Measurements from ENCODE around the gene EXOC6B. TPM values are rescaled to one million over a fixed set of nuclear protein-coding genes. Genes with fewer than 3 reads are reported as not detected.

EXOC6B gene
- total RNA-seq, 2 donors from 2014 or later = 16.6 to 36.6 TPM

- TF ChIP-seq POLR2A (IDR thresholded peaks at IDR 0.05) (no peak), POLR2AphosphoS5 (IDR thresholded peaks at IDR 0.05) (no peak), CTCF (IDR thresholded peaks at IDR 0.05) (no peak)
- DNase-seq (ENCODE audit: low spot score) = no peak
- intact Hi-C loops (cut with DNase I) = no loop called here
- no peak overlapping the region for H3K27ac ChIP-seq
- H3K4me1 ChIP-seq (replicated peaks) = no peaks in the 10 kb centered on the region
- H3K4me3 ChIP-seq = no peak overlapping the region
- no peaks in the 10 kb centered on the region for H3K9me3 ChIP-seq
- no peaks in the 10 kb centered on the region for H3K36me3 ChIP-seq
- H3K27me3 ChIP-seq (replicated peaks; ENCODE audit: insufficient read depth) = no peaks in the 10 kb centered on the region
These were observed 29.1 kb downstream of the EXOC6B start for GRCh38 chr2:72796766-72797165.

GRCh38 chr2:72794572-72794971, 31.3 kb downstream of the EXOC6B start:
- no peaks in the 10 kb centered on the region for H3K9me3 ChIP-seq
- intact Hi-C loops (cut with DNase I) = no loop called here
- H3K4me3 ChIP-seq = no peak overlapping the region
- no peaks in the 10 kb centered on the region for H3K4me1 ChIP-seq (replicated peaks)
- no peaks in the 10 kb centered on the region for H3K36me3 ChIP-seq
- DNase-seq (ENCODE audit: low spot score) = no peak
- H3K27ac ChIP-seq = no peak overlapping the region
- WGBS = 77% methylated on average over 1 of the region's 1 CpG
- H3K27me3 ChIP-seq (replicated peaks; ENCODE audit: insufficient read depth) = no peaks in the 10 kb centered on the region
- TF ChIP-seq POLR2A (IDR thresholded peaks at IDR 0.05) (no peak), POLR2AphosphoS5 (IDR thresholded peaks at IDR 0.05) (no peak), CTCF (IDR thresholded peaks at IDR 0.05) (no peak)

GRCh38 chr2:72793798-72794440, 31.9 kb downstream of the EXOC6B start:
- Histone ChIP-seq H3K4me3 (no peak overlapping the region), H3K36me3 (no peaks in the 10 kb centered on the region), H3K4me1 (replicated peaks) (no peaks in the 10 kb centered on the region), H3K9me3 (no peaks in the 10 kb centered on the region), H3K27me3 (replicated peaks; ENCODE audit: insufficient read depth) (no peaks in the 10 kb centered on the region), H3K27ac (no peak overlapping the region)
- WGBS = 57% methylated on average over 3 of the region's 3 CpGs
- no peak for DNase-seq (ENCODE audit: low spot score)
- intact Hi-C loops (cut with DNase I) = no loop called here
- TF ChIP-seq POLR2AphosphoS5 (IDR thresholded peaks at IDR 0.05) (no peak), POLR2A (IDR thresholded peaks at IDR 0.05) (no peak), CTCF (IDR thresholded peaks at IDR 0.05) (no peak)

- DNase-seq (ENCODE audit: low spot score) = no peak
- H3K4me3 ChIP-seq = no peak overlapping the region
- WGBS = 97% methylated on average over 1 of the region's 1 CpG
- H3K4me1 ChIP-seq (replicated peaks) = no peaks in the 10 kb centered on the region
- TF ChIP-seq CTCF (IDR thresholded peaks at IDR 0.05) (no peak), POLR2A (IDR thresholded peaks at IDR 0.05) (no peak), POLR2AphosphoS5 (IDR thresholded peaks at IDR 0.05) (no peak)
- H3K36me3 ChIP-seq = no peaks in the 10 kb centered on the region
- no peaks in the 10 kb centered on the region for H3K9me3 ChIP-seq
- no peak overlapping the region for H3K27ac ChIP-seq
- no peaks in the 10 kb centered on the region for H3K27me3 ChIP-seq (replicated peaks; ENCODE audit: insufficient read depth)
- intact Hi-C loops (cut with DNase I) = no loop called here
These were observed 36.6 kb downstream of the EXOC6B start for GRCh38 chr2:72789241-72789640.

- Histone ChIP-seq H3K27ac (no peak overlapping the region), H3K27me3 (replicated peaks; ENCODE audit: insufficient read depth) (no peaks in the 10 kb centered on the region), H3K9me3 (no peaks in the 10 kb centered on the region), H3K4me3 (no peak overlapping the region), H3K36me3 (no peaks in the 10 kb centered on the region), H3K4me1 (replicated peaks) (no peaks in the 10 kb centered on the region)
- DNase-seq (ENCODE audit: low spot score) = no peak
- WGBS = 97% methylated on average over 1 of the region's 1 CpG
- TF ChIP-seq CTCF (IDR thresholded peaks at IDR 0.05) = no peak
- no peak for TF ChIP-seq POLR2AphosphoS5 (IDR thresholded peaks at IDR 0.05)
- no peak for TF ChIP-seq POLR2A (IDR thresholded peaks at IDR 0.05)
- intact Hi-C loops (cut with DNase I) = no loop called here
These were observed 37.1 kb downstream of the EXOC6B start for GRCh38 chr2:72788756-72789155.

Data from prostate gland (tissue), 2 donors.